Measurements from ENCODE around the gene ANKRD42.

Gene ANKRD42

GRCh38 chr11:83175815-83176214 is 17.7 kb upstream of the ANKRD42 start:
- Histone ChIP-seq H3K4me1 (ENCODE audit: control insufficient read depth, insufficient read depth, low read length) (no peaks in the 10 kb centered on the region), H3K9me3 (ENCODE audit: control insufficient read depth, insufficient read depth, low read depth, low read length) (no peaks in the 10 kb centered on the region), H3K27me3 (ENCODE audit: control insufficient read depth, insufficient read depth, low read length) (no peaks in the 10 kb centered on the region), H3K4me3 (ENCODE audit: low read depth, low read length) (no peak overlapping the region), H3K9ac (ENCODE audit: low read length) (no peak overlapping the region), H3K27ac (ENCODE audit: low read depth, low read length) (no peak overlapping the region), H3K36me3 (ENCODE audit: control insufficient read depth, insufficient read depth, low read length) (peaks cover 86% of the 10 kb centered on the region)

GRCh38 chr11:83181815-83182214 is 11.7 kb upstream of the ANKRD42 start:
- Histone ChIP-seq H3K36me3 (ENCODE audit: control insufficient read depth, insufficient read depth, low read length) (peaks cover 84% of the 10 kb centered on the region), H3K27me3 (ENCODE audit: control insufficient read depth, insufficient read depth, low read length) (no peaks in the 10 kb centered on the region), H3K9me3 (ENCODE audit: control insufficient read depth, insufficient read depth, low read depth, low read length) (no peaks in the 10 kb centered on the region), H3K9ac (ENCODE audit: low read length) (no peak overlapping the region), H3K4me1 (ENCODE audit: control insufficient read depth, insufficient read depth, low read length) (no peaks in the 10 kb centered on the region), H3K27ac (ENCODE audit: low read depth, low read length) (no peak overlapping the region), H3K4me3 (ENCODE audit: low read depth, low read length) (no peak overlapping the region)

- H3K4me1 ChIP-seq (ENCODE audit: control insufficient read depth, insufficient read depth, low read length) = no peaks in the 10 kb centered on the region
- H3K36me3 ChIP-seq (ENCODE audit: control insufficient read depth, insufficient read depth, low read length) = peaks cover 71% of the 10 kb centered on the region
- H3K27me3 ChIP-seq (ENCODE audit: control insufficient read depth, insufficient read depth, low read length) = no peaks in the 10 kb centered on the region
- H3K4me3 ChIP-seq (ENCODE audit: low read depth, low read length) = no peak overlapping the region
- H3K9ac ChIP-seq (ENCODE audit: low read length) = no peak overlapping the region
- no peaks in the 10 kb centered on the region for H3K9me3 ChIP-seq (ENCODE audit: control insufficient read depth, insufficient read depth, low read depth, low read length)
- H3K27ac ChIP-seq (ENCODE audit: low read depth, low read length) = no peak overlapping the region
Observed at GRCh38 chr11:83185767-83186166, 7.7 kb upstream of the ANKRD42 start.

GRCh38 chr11:83187465-83187864 is 6.0 kb upstream of the ANKRD42 start:
- Histone ChIP-seq H3K27ac (ENCODE audit: low read depth, low read length) (no peak overlapping the region), H3K4me3 (ENCODE audit: low read depth, low read length) (no peak overlapping the region), H3K4me1 (ENCODE audit: control insufficient read depth, insufficient read depth, low read length) (peaks cover 1% of the 10 kb centered on the region; the same call in 1 of the 2 replicates), H3K27me3 (ENCODE audit: control insufficient read depth, insufficient read depth, low read length) (no peaks in the 10 kb centered on the region), H3K36me3 (ENCODE audit: control insufficient read depth, insufficient read depth, low read length) (peaks cover 70% of the 10 kb centered on the region), H3K9ac (ENCODE audit: low read length) (no peak overlapping the region), H3K9me3 (ENCODE audit: control insufficient read depth, insufficient read depth, low read depth, low read length) (no peaks in the 10 kb centered on the region)

GRCh38 chr11:83191491-83191890 is 2.0 kb upstream of the ANKRD42 start:
- H3K9ac ChIP-seq (ENCODE audit: low read length) = no peak overlapping the region
- H3K27me3 ChIP-seq (ENCODE audit: control insufficient read depth, insufficient read depth, low read length) = 0 out of 2 replicates have a peak, but pooled peaks cover 6% of the 10 kb centered on the region
- no peak overlapping the region for H3K27ac ChIP-seq (ENCODE audit: low read depth, low read length)
- H3K4me3 ChIP-seq (ENCODE audit: low read depth, low read length) = no peak overlapping the region
- peaks cover 12% of the 10 kb centered on the region for H3K4me1 ChIP-seq (ENCODE audit: control insufficient read depth, insufficient read depth, low read length)
- H3K36me3 ChIP-seq (ENCODE audit: control insufficient read depth, insufficient read depth, low read length) = peaks cover 38% of the 10 kb centered on the region
- no peaks in the 10 kb centered on the region for H3K9me3 ChIP-seq (ENCODE audit: control insufficient read depth, insufficient read depth, low read depth, low read length)

- Histone ChIP-seq H3K4me3 (ENCODE audit: low read depth, low read length) (peak overlapping the region; percentile 68), H3K27me3 (ENCODE audit: control insufficient read depth, insufficient read depth, low read length) (0 out of 2 replicates have a peak, but pooled peaks cover 6% of the 10 kb centered on the region), H3K27ac (ENCODE audit: low read depth, low read length) (no peak overlapping the region), H3K9me3 (ENCODE audit: control insufficient read depth, insufficient read depth, low read depth, low read length) (no peaks in the 10 kb centered on the region), H3K4me1 (ENCODE audit: control insufficient read depth, insufficient read depth, low read length) (peaks cover 12% of the 10 kb centered on the region), H3K9ac (ENCODE audit: low read length) (no peak overlapping the region), H3K36me3 (ENCODE audit: control insufficient read depth, insufficient read depth, low read length) (peaks cover 34% of the 10 kb centered on the region)
Observed at GRCh38 chr11:83191986-83192385, 1.5 kb upstream of the ANKRD42 start.

- H3K27ac ChIP-seq (ENCODE audit: low read depth, low read length) = peak overlapping the region; percentile 15
- H3K27me3 ChIP-seq (ENCODE audit: control insufficient read depth, insufficient read depth, low read length) = 0 out of 2 replicates have a peak, but pooled peaks cover 6% of the 10 kb centered on the region
- no peaks in the 10 kb centered on the region for H3K9me3 ChIP-seq (ENCODE audit: control insufficient read depth, insufficient read depth, low read depth, low read length)
- peak overlapping the region; percentile 76 for H3K9ac ChIP-seq (ENCODE audit: low read length)
- peak overlapping the region; percentile 68 for H3K4me3 ChIP-seq (ENCODE audit: low read depth, low read length)
- H3K36me3 ChIP-seq (ENCODE audit: control insufficient read depth, insufficient read depth, low read length) = peaks cover 34% of the 10 kb centered on the region
- peaks cover 12% of the 10 kb centered on the region for H3K4me1 ChIP-seq (ENCODE audit: control insufficient read depth, insufficient read depth, low read length)
Observed at GRCh38 chr11:83192606-83193245, 786 bp upstream of the ANKRD42 start.

- Histone ChIP-seq H3K27ac (ENCODE audit: low read depth, low read length) (no peak overlapping the region), H3K4me1 (ENCODE audit: control insufficient read depth, insufficient read depth, low read length) (peaks cover 12% of the 10 kb centered on the region), H3K9me3 (ENCODE audit: control insufficient read depth, insufficient read depth, low read depth, low read length) (no peaks in the 10 kb centered on the region)
Observed at GRCh38 chr11:83194281-83195142, 1.0 kb downstream of the ANKRD42 start.

GRCh38 chr11:83195143-83195466 is 1.6 kb downstream of the ANKRD42 start:
- no peaks in the 10 kb centered on the region for H3K9me3 ChIP-seq (ENCODE audit: control insufficient read depth, insufficient read depth, low read depth, low read length)
- peaks cover 12% of the 10 kb centered on the region for H3K4me1 ChIP-seq (ENCODE audit: control insufficient read depth, insufficient read depth, low read length)
- peak overlapping the region; percentile 65 for H3K9ac ChIP-seq (ENCODE audit: low read length)
- H3K27ac ChIP-seq (ENCODE audit: low read depth, low read length) = no peak overlapping the region
- 0 out of 2 replicates have a peak, but pooled peaks cover 6% of the 10 kb centered on the region for H3K27me3 ChIP-seq (ENCODE audit: control insufficient read depth, insufficient read depth, low read length)
- H3K36me3 ChIP-seq (ENCODE audit: control insufficient read depth, insufficient read depth, low read length) = peaks cover 21% of the 10 kb centered on the region
- peak overlapping the region; percentile 68 for H3K4me3 ChIP-seq (ENCODE audit: low read depth, low read length)

More at GRCh38 chr11:83194281-83195142, 1.0 kb downstream of the ANKRD42 start:
- Histone ChIP-seq H3K36me3 (ENCODE audit: control insufficient read depth, insufficient read depth, low read length) (peaks cover 27% of the 10 kb centered on the region), H3K4me3 (ENCODE audit: low read depth, low read length) (peak overlapping the region; percentile 68), H3K27me3 (ENCODE audit: control insufficient read depth, insufficient read depth, low read length) (0 out of 2 replicates have a peak, but pooled peaks cover 6% of the 10 kb centered on the region), H3K9ac (ENCODE audit: low read length) (peak overlapping the region; percentile 65)

GRCh38 chr11:83195649-83196048 is 2.1 kb downstream of the ANKRD42 start:
- Histone ChIP-seq H3K4me3 (ENCODE audit: low read depth, low read length) (no peak overlapping the region), H3K27ac (ENCODE audit: low read depth, low read length) (no peak overlapping the region), H3K36me3 (ENCODE audit: control insufficient read depth, insufficient read depth, low read length) (peaks cover 16% of the 10 kb centered on the region), H3K9ac (ENCODE audit: low read length) (no peak overlapping the region), H3K27me3 (ENCODE audit: control insufficient read depth, insufficient read depth, low read length) (0 out of 2 replicates have a peak, but pooled peaks cover 6% of the 10 kb centered on the region), H3K4me1 (ENCODE audit: control insufficient read depth, insufficient read depth, low read length) (peaks cover 12% of the 10 kb centered on the region), H3K9me3 (ENCODE audit: control insufficient read depth, insufficient read depth, low read depth, low read length) (no peaks in the 10 kb centered on the region)

GRCh38 chr11:83200035-83200434 is 6.5 kb downstream of the ANKRD42 start:
- no peaks in the 10 kb centered on the region; the same call in 1 of the 2 replicates for H3K36me3 ChIP-seq (ENCODE audit: control insufficient read depth, insufficient read depth, low read length)

More at GRCh38 chr11:83200035-83200434, 6.5 kb downstream of the ANKRD42 start:
- H3K4me1 ChIP-seq (ENCODE audit: control insufficient read depth, insufficient read depth, low read length) = peaks cover 3% of the 10 kb centered on the region
- H3K9me3 ChIP-seq (ENCODE audit: control insufficient read depth, insufficient read depth, low read depth, low read length) = no peaks in the 10 kb centered on the region
- H3K27me3 ChIP-seq (ENCODE audit: control insufficient read depth, insufficient read depth, low read length) = 0 out of 2 replicates have a peak, but pooled peaks cover 2% of the 10 kb centered on the region
- no peak overlapping the region for H3K9ac ChIP-seq (ENCODE audit: low read length)
- H3K4me3 ChIP-seq (ENCODE audit: low read depth, low read length) = no peak overlapping the region
- no peak overlapping the region for H3K27ac ChIP-seq (ENCODE audit: low read depth, low read length)

Data from HUES6 (cell line).